GM12891 (cell line): ENCODE data around the gene ADIPOR2.

Experiments used
- POLR2A ChIP-seq: IDR thresholded peaks from 2 replicates; pipeline ENCODE4 v1.6.1; 2011; ENCODE audit warnings: low read depth, low read length, control low read depth
- POLR2AphosphoS5 ChIP-seq: IDR thresholded peaks from 2 replicates; pipeline ENCODE4 v1.6.1; 2011; ENCODE audit warnings: low read depth, low read length, control low read depth
- SPI1 ChIP-seq: IDR thresholded peaks from 2 replicates; pipeline ENCODE4 v1.6.1; 2011; ENCODE audit warnings: low read depth, low read length, control low read depth
- TAF1 ChIP-seq: IDR thresholded peaks from 2 replicates; pipeline ENCODE4 v1.6.1; 2011; ENCODE audit warnings: low read depth, low read length, control low read depth

GRCh38 chr12:1695886-1696670 is 5.2 kb downstream of the ADIPOR2 start:
- TF ChIP-seq POLR2AphosphoS5 (no peak), POLR2A (no peak), TAF1 (no peak), SPI1 (no peak)
